ENCODE measurements around the gene MAGEF1.

GRCh38 chr3:184715943-184716621, 4.2 kb upstream of the MAGEF1 start:
- TF ChIP-seq POLR2A (IDR thresholded peaks at IDR 0.05) (no peak), CTCF (IDR thresholded peaks at IDR 0.05) (no peak)
